GM12878 (cell line): Measurements from ENCODE around the gene CTSF. TPM values are rescaled to one million over a fixed set of nuclear protein-coding genes. Genes with fewer than 3 reads are reported as not detected.

Experiments
- ATF2 ChIP-seq: IDR thresholded peaks from 2 replicates; pipeline ENCODE4 v1.6.1; 2012; ENCODE audit warnings: low read length, inconsistent platforms
- CTCF ChIP-seq, 3 experiments: IDR thresholded peaks in 2 of 3; conservative IDR thresholded peaks in 1 of 3; 2 replicates each; pipeline ENCODE4 v1.5.1; 2011; ENCODE audit warnings: low read depth in 3 of 3, low read length in 3 of 3, mild to moderate bottlenecking in 3 of 3, control low read depth in 2 of 3, moderate library complexity in 2 of 3, inconsistent platforms in 1 of 3, mixed read lengths in 1 of 3; ENCODE audit not compliant: control insufficient read depth in 2 of 3, insufficient read depth in 1 of 3; ENCODE audit errors: extremely low read depth in 1 of 3
- HDAC2 ChIP-seq: fragments of 200-600 bp; sonication (generic); IDR thresholded peaks from 2 replicates; pipeline ENCODE4 v1.6.1; 2017
- JUND ChIP-seq: IDR thresholded peaks from 2 replicates; pipeline ENCODE4 v1.6.1; 2012; ENCODE audit warnings: low read depth, mild to moderate bottlenecking, low read length, improper control_type of control experiment, moderate library complexity
- KAT2A ChIP-seq: conservative IDR thresholded peaks from 2 replicates; pipeline ENCODE4 v1.6.1; 2011; ENCODE audit warnings: low read depth, low read length; ENCODE audit not compliant: control insufficient read depth
- MEF2B ChIP-seq: fragments of 450-650 bp; IDR thresholded peaks from 2 replicates; pipeline ENCODE4 v1.6.1; 2018; ENCODE audit warnings: mild to moderate bottlenecking, moderate library complexity; ENCODE audit not compliant: partially characterized antibody, poor library complexity, severe bottlenecking
- MTA3 ChIP-seq: IDR thresholded peaks from 2 replicates; pipeline ENCODE4 v1.6.1; 2012; ENCODE audit warnings: low read length, inconsistent platforms, borderline replicate concordance
- POLR2AphosphoS5 ChIP-seq: IDR thresholded peaks from 2 replicates; pipeline ENCODE4 v1.6.1; 2011; ENCODE audit warnings: mild to moderate bottlenecking, low read length, inconsistent platforms
- SKIL ChIP-seq: fragments of 450-650 bp; IDR thresholded peaks from 2 replicates; pipeline ENCODE4 v1.6.1; 2017; ENCODE audit warnings: mild to moderate bottlenecking, low read depth, inconsistent platforms; ENCODE audit not compliant: poor library complexity, severe bottlenecking
- SMAD5 ChIP-seq: IDR thresholded peaks from 2 replicates; pipeline ENCODE4 v1.6.1; 2016; ENCODE audit warnings: antibody characterized with exemption, low read depth
- ZBTB4 ChIP-seq: fragments of 450-650 bp; formaldehyde crosslinking; IDR thresholded peaks from 2 replicates; pipeline ENCODE4 v1.4.0; 2022; ENCODE audit warnings: mild to moderate bottlenecking, moderate library complexity
- polyA plus RNA-seq, 11 experiments: library from polyadenylated mRNA; depleted of rRNA in 4 of 11; unstranded in 6 of 11; stranded (reverse) in 5 of 11; fragments of >200 nt; fragmentation: Nextera tagmentation in 4 of 11; fragmentation: Illumina TruSeq in 1 of 11; extraction: Ambion mirVana in 4 of 11; extraction: Trizol in 1 of 11; gene quantifications; 1 replicate in 1 of 11; 2 replicates in 10 of 11; pipeline versions ENCODE4 v1.2.1 to v1.2.3, GENCODE V29; 2011 to 2016; ENCODE audit warnings: inconsistent platforms in 2 of 11, missing spikeins in 2 of 11, low read depth in 1 of 11
- total RNA-seq, 4 experiments: library from RNA; depleted of rRNA in 3 of 4; stranded (reverse); fragments of >200 nt in 3 of 4; fragmentation: Illumina TruSeq in 1 of 4; extraction: Trizol in 1 of 4; gene quantifications; 2 replicates each; pipeline versions ENCODE4 v1.2.1 to v1.2.3, GENCODE V29; 2013 to 2021

CTSF gene
- total and polyA plus RNA-seq, 10 of the 15 experiments (the other 5 are each of a cell fraction or from before 2014, with no cell fraction given): 0.11 to 0.41 (median 0.26) TPM; not detected in 4

- TF ChIP-seq ATF2 (no peak), MTA3 (no peak), POLR2AphosphoS5 (no peak), ZBTB4 (CRISPR knock-in tag) (no peak), CTCF (IDR thresholded peaks at IDR 0.05 in 2 of 3, conservative IDR thresholded peaks at IDR 0.05 in 1 of 3; ENCODE audit: control insufficient read depth in 2 of 3, extremely low read depth in 1 of 3, insufficient read depth in 1 of 3, low read depth in 3 of 3, low read length in 3 of 3) (no peak), SMAD5 (no peak), SKIL (no peak), KAT2A (no peak), MEF2B (no peak), JUND (no peak), HDAC2 (no peak)
- TF ChIP-seq, all 136 proteins: peak for 0
Measured at GRCh38 chr11:66570850-66571180, 2.4 kb upstream of the CTSF start (continued).
